Measurements from ENCODE around the gene GAS6.
A peak's percentile ranks its signal among the peaks of the same experiment; 100 is the strongest.
"Not testable (repeated sequence)": the region's sequence is repeated elsewhere in the genome, so short reads cannot be mapped to it uniquely, and the experiment has no call there.

The GAS6 gene

GRCh38 chr13:113886561-113887112 lies 22.8 kb upstream of the GAS6 start:
- no peak for DNase-seq

- DNase-seq = no peak
Measured at GRCh38 chr13:113884821-113885220, 20.9 kb upstream of the GAS6 start.

GRCh38 chr13:113883921-113884804 lies 20.3 kb upstream of the GAS6 start:
- DNase-seq = no peak

- DNase-seq = no peak
Measured at GRCh38 chr13:113883314-113883811, 19.5 kb upstream of the GAS6 start.

GRCh38 chr13:113882716-113883115 lies 18.8 kb upstream of the GAS6 start:
- DNase-seq = no peak

GRCh38 chr13:113882267-113882630 lies 18.4 kb upstream of the GAS6 start:
- DNase-seq = no peak

- DNase-seq = no peak
Measured at GRCh38 chr13:113881614-113882266, 17.9 kb upstream of the GAS6 start.

GRCh38 chr13:113880651-113881611 lies 17.1 kb upstream of the GAS6 start:
- DNase-seq = no peak

- no peak for DNase-seq
Measured at GRCh38 chr13:113879494-113880360, 15.9 kb upstream of the GAS6 start.

GRCh38 chr13:113879017-113879416 lies 15.1 kb upstream of the GAS6 start:
- DNase-seq = peak; percentile 61

GRCh38 chr13:113877149-113877990 lies 13.5 kb upstream of the GAS6 start:
- no peak for DNase-seq

GRCh38 chr13:113876346-113877148 lies 12.7 kb upstream of the GAS6 start:
- no peak for DNase-seq

GRCh38 chr13:113875837-113876281 lies 12.0 kb upstream of the GAS6 start:
- DNase-seq = no peak

- DNase-seq = no peak
Measured at GRCh38 chr13:113875429-113875815, 11.5 kb upstream of the GAS6 start.

- no peak for DNase-seq
Measured at GRCh38 chr13:113874579-113875428, 10.9 kb upstream of the GAS6 start.

- no peak for DNase-seq
Measured at GRCh38 chr13:113874177-113874576, 10.3 kb upstream of the GAS6 start.

- no peak for DNase-seq
Measured at GRCh38 chr13:113869263-113869662, 5.4 kb upstream of the GAS6 start.

- DNase-seq = not testable (repeated sequence)
Measured at GRCh38 chr13:113867913-113868312, 4.0 kb upstream of the GAS6 start.

GRCh38 chr13:113865427-113865826 lies 1.6 kb upstream of the GAS6 start:
- no peak for DNase-seq

All from retina (tissue), 1 donor.